GM19455 (cell line): ENCODE data around the gene ANKS1B.
"Not testable (repeated sequence)": the region's sequence is repeated elsewhere in the genome, so short reads cannot be mapped to it uniquely, and the experiment has no call there.

Experiments
- ATAC-seq: cut with Tn5 transposase; IDR thresholded peaks from one replicate; pipeline ENCODE4 v1.9.1; 2021; ENCODE audit not compliant: unreplicated experiment

Gene ANKS1B

DNA sequence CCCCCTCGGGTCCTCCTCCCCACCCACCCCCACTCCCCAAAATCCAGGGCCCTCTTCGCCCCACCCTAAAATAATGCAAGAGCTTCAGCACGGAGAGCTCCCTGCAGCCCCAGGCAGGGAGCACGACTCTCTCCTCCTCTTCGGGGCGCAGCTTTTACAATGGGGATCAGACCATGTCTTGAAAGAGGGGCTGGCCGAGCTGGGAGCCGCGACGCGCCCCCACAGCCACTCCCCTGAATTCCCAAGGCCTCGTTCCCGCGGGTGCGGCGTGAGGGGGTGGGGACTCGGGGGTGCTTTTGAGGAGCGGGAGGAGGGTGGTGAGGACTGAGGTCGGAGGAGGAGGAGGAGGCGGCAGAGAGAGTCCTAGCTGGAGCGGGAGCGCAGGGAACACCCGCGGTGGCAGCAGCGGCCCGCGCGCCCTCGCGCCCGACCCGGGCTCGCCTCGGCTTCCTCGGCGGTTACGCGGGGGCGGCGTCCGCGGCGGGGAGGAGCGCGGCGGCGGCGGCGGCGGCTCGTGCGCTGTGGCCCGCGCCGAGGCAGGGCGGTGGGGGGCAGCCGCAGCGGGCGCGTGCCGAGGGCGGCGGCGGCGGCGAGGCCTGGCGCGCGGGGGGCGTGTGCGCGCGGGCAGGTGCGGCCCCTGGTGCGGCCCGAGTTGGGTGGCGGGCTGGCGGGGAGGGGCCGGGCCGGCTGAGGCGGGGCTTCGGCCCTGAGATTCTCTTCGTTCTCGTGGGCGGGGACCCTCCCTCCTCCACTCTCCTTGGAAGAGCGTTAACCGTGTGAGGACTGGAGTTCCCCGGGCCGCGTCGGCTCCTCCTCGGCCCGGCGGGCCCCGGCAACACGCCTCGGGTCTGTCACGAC, at the start of gene ANKS1B:
TSS of gene ANKS1B (minus strand) at position 666 of the 858 bp plus-strand sequence. CDS start 699 bp downstream, outside the sequence.
- peak; percentile 50 for ATAC-seq

DNA sequence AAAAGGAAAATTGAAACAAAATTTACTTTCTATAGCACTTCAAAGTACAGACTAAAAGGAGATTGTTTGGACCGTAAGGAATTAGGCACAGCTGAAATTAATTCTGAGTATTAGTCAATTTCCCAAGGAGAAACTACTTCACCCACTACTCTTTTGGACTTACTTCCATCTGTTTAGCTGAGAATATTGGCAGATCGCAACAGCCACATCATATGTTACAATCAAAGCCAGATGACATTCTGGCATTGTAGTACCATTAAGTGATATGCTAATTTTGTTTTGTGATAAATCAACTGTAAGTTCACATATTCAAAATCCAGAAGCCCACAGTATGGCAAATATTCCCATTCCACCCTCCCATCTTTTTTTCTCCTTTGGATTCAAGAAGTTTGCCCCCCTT, 47.1 kb upstream of the ANKS1B start:
- no peak for ATAC-seq

DNA sequence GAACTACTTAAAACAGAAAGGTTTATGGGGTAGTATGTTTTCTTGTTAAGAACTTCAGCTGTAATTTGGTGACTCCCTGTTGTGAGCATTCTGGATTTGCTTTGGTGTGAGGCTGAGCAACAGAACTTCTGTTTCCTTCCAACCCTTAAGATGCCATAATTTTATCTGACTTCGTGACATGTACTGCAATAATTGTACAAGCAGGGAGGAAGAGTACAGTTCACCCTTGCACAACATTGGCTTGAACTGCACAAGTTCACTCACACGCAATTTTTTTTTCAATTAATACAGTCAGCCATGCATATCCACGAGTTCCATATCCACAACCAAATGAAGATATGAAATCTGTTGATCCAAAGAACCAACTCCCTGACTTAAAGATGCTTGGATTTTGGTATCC, 42.9 kb upstream of the ANKS1B start:
- ATAC-seq, result no peak

DNA sequence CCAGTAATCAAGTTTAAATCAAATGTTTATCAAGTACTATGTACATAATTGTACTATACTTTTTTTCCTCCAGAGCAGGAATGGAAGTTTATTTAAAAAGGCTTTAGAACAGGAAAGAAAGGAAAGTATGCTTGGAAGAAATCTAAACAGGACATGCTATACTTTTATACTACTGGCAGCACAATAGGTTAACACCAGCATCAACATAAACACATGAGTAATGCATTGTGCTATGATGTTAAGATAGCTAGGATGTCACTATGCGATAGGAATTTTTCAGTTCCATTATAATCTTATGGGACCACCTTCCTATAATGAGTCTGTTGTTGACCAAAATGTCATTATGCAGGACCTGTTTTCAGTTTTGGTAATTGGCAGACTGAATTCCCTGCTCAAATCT, 41.5 kb upstream of the ANKS1B start:
- ATAC-seq, result no peak

DNA sequence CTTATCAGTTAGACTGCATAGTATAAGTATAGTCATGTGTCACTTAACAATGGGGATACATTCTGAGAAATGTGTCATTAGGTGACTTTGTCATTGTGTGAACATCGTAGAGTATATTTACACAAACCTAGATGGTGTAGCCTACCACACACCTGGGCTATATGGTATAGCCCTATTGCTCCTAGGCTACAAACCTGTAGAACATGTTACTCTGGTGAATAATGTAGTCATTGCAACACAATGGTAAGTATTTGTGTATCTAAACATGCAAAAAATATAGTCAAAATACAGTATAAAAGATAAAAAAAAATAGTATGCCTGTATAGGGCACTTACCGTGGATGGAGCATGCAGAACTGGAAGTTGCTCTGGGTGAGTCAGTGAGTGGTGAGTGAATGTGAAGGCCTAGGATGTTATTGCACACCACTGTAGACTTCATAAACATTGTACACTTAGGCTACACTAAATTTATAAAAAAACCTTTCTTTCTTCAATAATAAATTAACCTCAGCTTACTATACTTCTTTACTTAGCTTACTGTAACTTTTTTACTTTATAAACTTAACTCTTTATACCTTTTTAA, 40.3 kb upstream of the ANKS1B start:
- no peak for ATAC-seq

DNA sequence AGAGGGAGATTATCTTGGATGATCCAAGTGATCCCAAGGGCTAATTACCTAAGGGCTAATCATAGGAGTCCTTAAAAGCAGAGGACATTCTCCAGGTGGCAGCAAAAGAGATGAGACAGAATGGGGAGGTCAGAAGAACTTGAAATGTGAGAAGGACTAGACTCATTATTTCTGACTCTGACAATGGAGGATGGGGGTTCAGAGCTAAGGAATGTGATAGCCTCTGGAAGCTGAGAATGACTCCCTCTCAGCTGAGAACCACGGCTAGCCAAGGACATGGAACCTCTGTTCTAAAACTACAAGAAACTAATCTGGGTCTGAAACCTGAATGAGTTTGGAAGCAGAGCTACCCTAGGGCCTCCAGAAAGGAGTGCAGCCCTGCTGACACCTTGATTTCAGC, 35.6 kb upstream of the ANKS1B start:
- ATAC-seq, result no peak

GRCh38 chr12:100017056-100017455, 32.3 kb upstream of the ANKS1B start:
- ATAC-seq, result no peak

DNA sequence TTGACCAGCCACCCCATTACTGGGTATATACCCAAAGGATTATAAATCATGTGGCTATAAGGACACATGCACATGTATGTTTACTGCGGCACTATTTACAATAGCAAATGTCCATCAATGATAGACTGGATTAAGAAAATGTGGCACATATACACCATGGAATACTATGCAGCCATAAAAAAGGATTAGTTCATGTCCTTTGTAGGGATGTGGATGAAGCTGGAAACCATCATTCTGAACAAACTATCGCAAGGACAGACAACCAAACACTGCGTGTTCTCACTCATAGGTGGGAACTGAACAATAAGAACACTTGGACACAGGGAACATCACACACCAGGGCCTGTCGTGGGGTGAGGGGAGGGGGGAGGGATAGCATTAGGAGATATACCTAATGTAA, 31.6 kb upstream of the ANKS1B start:
- not testable (repeated sequence) for ATAC-seq

- not testable (repeated sequence) for ATAC-seq
Measured at GRCh38 chr12:100005846-100006245, 21.1 kb upstream of the ANKS1B start.

GRCh38 chr12:99997806-99998205, 13.1 kb upstream of the ANKS1B start:
- ATAC-seq, result no peak

DNA sequence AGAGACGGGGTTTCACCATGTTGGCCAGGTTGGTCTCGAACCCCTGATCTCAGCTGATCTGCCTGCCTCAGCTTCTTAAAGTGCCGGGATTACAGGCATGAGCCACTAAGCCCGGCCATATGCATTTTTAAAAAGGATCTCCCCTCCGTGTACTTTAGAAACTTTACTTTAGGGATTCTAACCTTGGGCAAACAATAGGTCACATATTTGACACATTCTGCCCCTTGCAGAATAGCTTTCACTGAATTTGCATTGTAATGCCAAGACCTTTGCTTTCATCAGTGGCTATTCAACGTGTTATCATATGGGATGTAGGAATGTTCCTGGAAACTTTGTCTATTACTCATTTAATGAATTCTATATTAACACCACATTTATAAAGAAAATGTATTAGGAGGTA, 11.4 kb upstream of the ANKS1B start:
- ATAC-seq, result no peak

GRCh38 chr12:99985631-99986030, 895 bp upstream of the ANKS1B start:
- no peak for ATAC-seq

GRCh38 chr12:99985129-99985570, 414 bp upstream of the ANKS1B start:
- no peak for ATAC-seq

GRCh38 chr12:99983456-99984258, 1.1 kb downstream of the ANKS1B start:
- ATAC-seq, result no peak

DNA sequence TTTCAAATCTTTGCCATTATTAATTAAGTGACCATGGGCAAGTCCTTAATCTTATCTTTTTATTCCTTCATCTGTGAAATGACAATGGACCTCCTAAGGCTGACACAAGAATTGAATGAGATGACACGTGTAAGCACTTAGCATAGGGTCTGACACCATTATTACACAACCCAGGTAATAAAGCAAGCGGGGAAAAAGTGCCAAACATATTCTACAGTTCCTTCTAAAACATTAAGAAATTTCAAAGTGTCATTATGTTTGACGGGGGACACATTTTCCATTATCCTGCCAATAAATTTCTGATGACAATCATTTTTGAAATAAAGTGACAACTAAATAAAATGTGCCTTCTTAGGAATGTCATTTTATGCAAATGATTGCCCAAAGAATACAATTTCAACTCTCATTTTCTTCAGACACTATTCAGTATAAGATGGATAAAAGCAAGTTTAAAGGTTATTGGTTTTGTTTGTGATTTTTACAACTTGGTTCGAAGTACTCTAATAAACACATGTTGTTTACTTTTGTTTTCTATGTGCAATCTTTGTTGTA, 3.0 kb downstream of the ANKS1B start:
- no peak for ATAC-seq

GRCh38 chr12:99979471-99979870, 5.3 kb downstream of the ANKS1B start:
- no peak for ATAC-seq

GRCh38 chr12:99978152-99978551, 6.6 kb downstream of the ANKS1B start:
- no peak for ATAC-seq

- ATAC-seq, result no peak
Measured at GRCh38 chr12:99977550-99977949, 7.2 kb downstream of the ANKS1B start.

- ATAC-seq, result no peak
Measured at GRCh38 chr12:99976762-99977161, 8.0 kb downstream of the ANKS1B start.

DNA sequence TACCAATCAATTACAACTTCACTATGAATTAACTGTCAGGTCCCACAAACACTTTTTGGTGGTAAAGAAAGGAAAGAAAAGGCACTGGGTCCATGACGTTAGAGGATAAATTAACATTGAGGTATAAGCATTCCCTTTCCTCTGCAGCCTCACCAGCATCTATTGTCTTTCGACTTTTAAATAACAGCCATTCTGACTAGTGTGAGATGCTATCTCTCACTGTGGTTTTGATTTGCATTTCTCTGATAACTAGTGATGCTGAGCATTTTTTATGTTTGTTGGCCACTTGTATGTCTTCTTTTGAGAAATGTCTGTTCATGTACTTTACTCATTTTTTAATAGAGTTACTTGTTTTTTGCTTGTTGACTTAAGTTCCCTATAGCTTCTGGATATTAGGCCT, 9.4 kb downstream of the ANKS1B start:
- ATAC-seq, result no peak

- no peak for ATAC-seq
Measured at GRCh38 chr12:99974146-99974545, 10.6 kb downstream of the ANKS1B start.
